ENCODE results near the gene DNM3. TPM values are rescaled to one million over a fixed set of nuclear protein-coding genes. Genes with fewer than 3 reads are reported as not detected.

Gene DNM3
- total RNA-seq, 1 donor = 0.72 TPM

DNA sequence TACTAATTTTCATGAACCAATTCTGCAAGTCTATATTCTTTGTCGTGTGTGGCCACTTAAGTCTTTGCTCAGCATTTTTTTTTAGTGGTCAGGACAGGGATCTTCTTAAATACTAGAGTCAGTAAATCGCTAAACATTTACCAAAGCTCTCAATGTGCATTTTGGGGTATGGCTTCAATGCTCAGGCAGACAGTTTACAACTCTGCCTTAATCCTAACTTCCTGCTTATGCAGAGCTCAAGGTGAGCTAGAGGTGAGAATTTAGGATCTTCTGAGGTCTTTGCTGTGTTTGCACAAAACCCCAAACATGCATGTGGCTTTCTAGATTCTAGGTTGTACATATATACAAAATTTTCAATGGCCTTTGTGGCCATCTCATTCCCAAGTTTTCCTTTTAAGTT is 153.0 kb downstream of the DNM3 start:
- no peaks in the 10 kb centered on the region for H3K4me1 ChIP-seq (ENCODE audit: insufficient read depth, low read length)
- no peaks in the 10 kb centered on the region for H3K36me3 ChIP-seq (ENCODE audit: insufficient read depth, low read length)
- H3K4me3 ChIP-seq (ENCODE audit: insufficient read depth, low read length) = no peak overlapping the region
- H4K20me1 ChIP-seq (ENCODE audit: insufficient read depth, low read length) = no peaks in the 10 kb centered on the region
- no peak overlapping the region for H3K27ac ChIP-seq (ENCODE audit: low read depth, low read length)
- TF ChIP-seq, protein P1, sequence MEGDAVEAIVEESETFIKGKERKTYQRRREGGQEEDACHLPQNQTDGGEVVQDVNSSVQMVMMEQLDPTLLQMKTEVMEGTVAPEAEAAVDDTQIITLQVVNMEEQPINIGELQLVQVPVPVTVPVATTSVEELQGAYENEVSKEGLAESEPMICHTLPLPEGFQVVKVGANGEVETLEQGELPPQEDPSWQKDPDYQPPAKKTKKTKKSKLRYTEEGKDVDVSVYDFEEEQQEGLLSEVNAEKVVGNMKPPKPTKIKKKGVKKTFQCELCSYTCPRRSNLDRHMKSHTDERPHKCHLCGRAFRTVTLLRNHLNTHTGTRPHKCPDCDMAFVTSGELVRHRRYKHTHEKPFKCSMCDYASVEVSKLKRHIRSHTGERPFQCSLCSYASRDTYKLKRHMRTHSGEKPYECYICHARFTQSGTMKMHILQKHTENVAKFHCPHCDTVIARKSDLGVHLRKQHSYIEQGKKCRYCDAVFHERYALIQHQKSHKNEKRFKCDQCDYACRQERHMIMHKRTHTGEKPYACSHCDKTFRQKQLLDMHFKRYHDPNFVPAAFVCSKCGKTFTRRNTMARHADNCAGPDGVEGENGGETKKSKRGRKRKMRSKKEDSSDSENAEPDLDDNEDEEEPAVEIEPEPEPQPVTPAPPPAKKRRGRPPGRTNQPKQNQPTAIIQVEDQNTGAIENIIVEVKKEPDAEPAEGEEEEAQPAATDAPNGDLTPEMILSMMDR (IDR thresholded peaks at IDR 0.05; ENCODE audit: extremely low read depth, low read depth, low read length) = no peak
- no peak overlapping the region for H2AFZ ChIP-seq (ENCODE audit: low read length)
- no peaks in the 10 kb centered on the region for H3K79me2 ChIP-seq (ENCODE audit: insufficient read depth, low read length)
- no peak for DNase-seq (ENCODE audit: insufficient read length, low spot score, missing footprints)
- H3K4me2 ChIP-seq (ENCODE audit: insufficient read depth, low read length) = no peak overlapping the region
- no peaks in the 10 kb centered on the region for H3K27me3 ChIP-seq (ENCODE audit: insufficient read depth, low read length)
- no peaks in the 10 kb centered on the region for H3K9me3 ChIP-seq (ENCODE audit: low read depth, low read length)

DNA sequence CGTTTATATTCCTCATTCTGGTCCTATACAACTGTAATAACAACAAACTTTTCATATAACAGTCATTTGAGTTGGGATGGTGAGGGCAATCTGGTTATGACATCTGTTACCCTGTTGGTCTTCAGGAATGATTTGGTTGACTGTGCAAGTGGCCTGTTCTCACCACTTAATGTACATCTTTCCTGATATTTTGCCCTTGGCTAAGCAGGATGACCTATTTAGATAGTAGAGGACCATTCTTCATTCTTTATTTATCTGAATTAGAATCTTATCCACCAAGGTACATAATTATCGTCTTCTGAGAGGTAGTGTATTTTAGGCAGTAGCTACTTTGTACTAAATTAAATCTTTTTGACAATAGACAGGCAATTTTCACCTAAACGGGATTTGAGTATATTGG is 154.3 kb downstream of the DNM3 start:
- H3K9me3 ChIP-seq (ENCODE audit: low read depth, low read length) = no peaks in the 10 kb centered on the region
- no peak overlapping the region for H2AFZ ChIP-seq (ENCODE audit: low read length)
- no peaks in the 10 kb centered on the region for H3K27me3 ChIP-seq (ENCODE audit: insufficient read depth, low read length)
- H4K20me1 ChIP-seq (ENCODE audit: insufficient read depth, low read length) = no peaks in the 10 kb centered on the region
- TF ChIP-seq, protein P1 (IDR thresholded peaks at IDR 0.05; ENCODE audit: extremely low read depth, low read depth, low read length) = no peak
- H3K27ac ChIP-seq (ENCODE audit: low read depth, low read length) = no peak overlapping the region
- H3K4me3 ChIP-seq (ENCODE audit: insufficient read depth, low read length) = no peak overlapping the region
- no peaks in the 10 kb centered on the region for H3K4me1 ChIP-seq (ENCODE audit: insufficient read depth, low read length)
- H3K36me3 ChIP-seq (ENCODE audit: insufficient read depth, low read length) = no peaks in the 10 kb centered on the region
- H3K4me2 ChIP-seq (ENCODE audit: insufficient read depth, low read length) = no peak overlapping the region
- H3K79me2 ChIP-seq (ENCODE audit: insufficient read depth, low read length) = no peaks in the 10 kb centered on the region
- DNase-seq (ENCODE audit: insufficient read length, low spot score, missing footprints) = no peak

DNA sequence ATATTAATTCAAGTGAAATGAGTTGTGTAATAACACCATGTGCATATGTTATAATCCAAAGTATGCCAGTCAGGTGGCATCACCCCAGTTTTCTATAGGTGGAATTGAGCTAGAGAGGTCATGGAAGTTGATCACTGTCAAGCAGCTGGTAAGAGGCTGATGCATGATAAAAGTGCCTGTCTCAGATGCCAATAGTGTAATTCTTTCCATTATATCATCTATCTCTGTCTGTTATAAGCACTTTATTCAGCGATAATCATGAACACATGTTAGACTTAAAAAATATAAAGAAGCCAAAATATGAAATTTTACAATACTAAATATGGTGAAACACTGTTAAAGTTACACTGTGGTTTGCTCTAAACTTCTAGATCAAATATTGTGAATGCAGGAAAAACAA is 156.6 kb downstream of the DNM3 start:
- Histone ChIP-seq H3K79me2 (ENCODE audit: insufficient read depth, low read length) (no peaks in the 10 kb centered on the region), H3K27ac (ENCODE audit: low read depth, low read length) (no peak overlapping the region), H4K20me1 (ENCODE audit: insufficient read depth, low read length) (no peaks in the 10 kb centered on the region), H3K4me3 (ENCODE audit: insufficient read depth, low read length) (no peak overlapping the region), H3K4me1 (ENCODE audit: insufficient read depth, low read length) (no peaks in the 10 kb centered on the region), H3K4me2 (ENCODE audit: insufficient read depth, low read length) (no peak overlapping the region), H3K36me3 (ENCODE audit: insufficient read depth, low read length) (no peaks in the 10 kb centered on the region), H3K27me3 (ENCODE audit: insufficient read depth, low read length) (no peaks in the 10 kb centered on the region), H3K9me3 (ENCODE audit: low read depth, low read length) (no peaks in the 10 kb centered on the region), H2AFZ (ENCODE audit: low read length) (no peak overlapping the region)
- DNase-seq (ENCODE audit: insufficient read length, low spot score, missing footprints) = no peak
- TF ChIP-seq, protein P1 (IDR thresholded peaks at IDR 0.05; ENCODE audit: extremely low read depth, low read depth, low read length) = no peak

DNA sequence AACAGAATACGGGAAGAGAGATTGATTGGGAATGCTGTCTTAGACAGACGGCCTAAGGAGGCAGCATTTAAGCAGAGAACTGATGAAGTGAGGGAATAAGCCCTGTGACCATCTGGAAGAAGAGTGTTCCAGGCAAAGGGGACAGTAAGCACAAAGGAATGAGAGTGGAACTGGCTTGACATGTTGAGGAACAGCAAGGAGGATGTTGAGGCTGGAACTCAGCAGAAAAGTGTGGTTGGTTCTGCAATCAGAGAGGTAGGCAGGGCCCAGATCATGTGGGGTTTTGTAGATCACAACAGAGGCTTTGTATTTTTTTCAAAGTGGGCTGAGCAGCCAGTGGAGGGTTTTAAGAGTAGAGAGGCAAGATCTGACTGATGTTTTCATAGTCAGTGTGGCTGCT is 157.4 kb downstream of the DNM3 start:
- Histone ChIP-seq H3K27ac (ENCODE audit: low read depth, low read length) (no peak overlapping the region), H3K36me3 (ENCODE audit: insufficient read depth, low read length) (no peaks in the 10 kb centered on the region), H2AFZ (ENCODE audit: low read length) (no peak overlapping the region), H3K4me2 (ENCODE audit: insufficient read depth, low read length) (no peak overlapping the region), H3K9me3 (ENCODE audit: low read depth, low read length) (no peaks in the 10 kb centered on the region), H3K4me1 (ENCODE audit: insufficient read depth, low read length) (no peaks in the 10 kb centered on the region), H3K27me3 (ENCODE audit: insufficient read depth, low read length) (no peaks in the 10 kb centered on the region), H4K20me1 (ENCODE audit: insufficient read depth, low read length) (no peaks in the 10 kb centered on the region), H3K4me3 (ENCODE audit: insufficient read depth, low read length) (no peak overlapping the region), H3K79me2 (ENCODE audit: insufficient read depth, low read length) (no peaks in the 10 kb centered on the region)
- TF ChIP-seq, protein P1 (IDR thresholded peaks at IDR 0.05; ENCODE audit: extremely low read depth, low read depth, low read length) = no peak
- no peak for DNase-seq (ENCODE audit: insufficient read length, low spot score, missing footprints)

Measured in osteoblast (primary cell).